Measurements from ENCODE around the gene IQGAP1.
"Not testable (repeated sequence)": the region's sequence is repeated elsewhere in the genome, so short reads cannot be mapped to it uniquely, and the experiment has no call there.

IQGAP1 gene

GRCh38 chr15:90410316-90410715 is 22.3 kb downstream of the IQGAP1 start:
- DNase-seq: not testable (repeated sequence)

DNA sequence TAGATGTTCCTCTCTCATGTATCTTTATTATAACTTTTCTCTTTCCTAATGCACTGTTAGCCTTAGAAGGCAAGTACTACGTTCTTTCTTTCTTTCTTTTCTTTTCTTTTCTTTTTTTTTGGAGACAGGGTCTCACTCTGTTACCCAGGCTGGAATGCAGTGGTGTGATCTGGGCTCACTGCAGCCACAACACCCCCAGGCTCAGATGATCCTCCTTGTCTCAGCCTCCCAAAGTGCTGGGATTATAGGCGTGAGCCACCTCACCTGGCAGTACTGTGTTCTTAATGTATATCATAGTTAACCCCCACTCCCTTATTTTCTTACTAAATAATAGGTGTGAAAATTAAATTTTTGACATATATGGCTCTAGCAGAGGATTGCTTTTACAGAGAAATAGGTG is 23.1 kb downstream of the IQGAP1 start:
- DNase-seq: no peak

- no peak for DNase-seq
Measured at GRCh38 chr15:90412356-90413194, 24.5 kb downstream of the IQGAP1 start.

- DNase-seq: no peak
Measured at GRCh38 chr15:90413411-90414379, 25.7 kb downstream of the IQGAP1 start.

GRCh38 chr15:90414408-90415028 is 26.5 kb downstream of the IQGAP1 start:
- no peak for DNase-seq

- DNase-seq: not testable (repeated sequence)
Measured at GRCh38 chr15:90416052-90416451, 28.0 kb downstream of the IQGAP1 start.

- DNase-seq: no peak
Measured at GRCh38 chr15:90418627-90419026, 30.6 kb downstream of the IQGAP1 start.

- DNase-seq: no peak
Measured at GRCh38 chr15:90419206-90419605, 31.2 kb downstream of the IQGAP1 start.

- DNase-seq: no peak
Measured at GRCh38 chr15:90419738-90420406, 31.8 kb downstream of the IQGAP1 start.

- no peak for DNase-seq
Measured at GRCh38 chr15:90420451-90420850, 32.4 kb downstream of the IQGAP1 start.

- DNase-seq: no peak
Measured at GRCh38 chr15:90421527-90421926, 33.5 kb downstream of the IQGAP1 start.

DNA sequence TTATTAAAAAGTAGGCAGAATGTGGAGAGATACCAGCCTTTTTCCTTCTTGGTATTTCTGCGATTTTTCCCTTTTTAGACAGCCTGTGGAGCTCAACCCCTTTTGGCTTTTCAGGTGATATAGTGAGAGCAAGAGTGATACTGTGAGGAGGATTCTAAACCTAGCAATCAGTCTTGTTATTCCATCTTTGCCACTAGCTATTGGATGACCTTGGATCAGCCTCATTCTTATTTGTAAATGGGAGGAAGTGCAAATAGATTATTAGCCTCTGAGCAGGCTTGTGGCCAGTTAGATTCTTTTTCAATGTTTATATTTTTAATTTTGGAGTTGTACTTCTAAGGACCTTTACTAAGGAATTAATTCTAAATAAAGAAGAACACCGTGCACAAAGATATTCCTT is 34.0 kb downstream of the IQGAP1 start:
- no peak for DNase-seq

GRCh38 chr15:90422936-90423335 is 34.9 kb downstream of the IQGAP1 start:
- DNase-seq: no peak

- DNase-seq: no peak
Measured at GRCh38 chr15:90423801-90424319, 35.8 kb downstream of the IQGAP1 start.

GRCh38 chr15:90425726-90426346 is 37.8 kb downstream of the IQGAP1 start:
- no peak for DNase-seq

DNA sequence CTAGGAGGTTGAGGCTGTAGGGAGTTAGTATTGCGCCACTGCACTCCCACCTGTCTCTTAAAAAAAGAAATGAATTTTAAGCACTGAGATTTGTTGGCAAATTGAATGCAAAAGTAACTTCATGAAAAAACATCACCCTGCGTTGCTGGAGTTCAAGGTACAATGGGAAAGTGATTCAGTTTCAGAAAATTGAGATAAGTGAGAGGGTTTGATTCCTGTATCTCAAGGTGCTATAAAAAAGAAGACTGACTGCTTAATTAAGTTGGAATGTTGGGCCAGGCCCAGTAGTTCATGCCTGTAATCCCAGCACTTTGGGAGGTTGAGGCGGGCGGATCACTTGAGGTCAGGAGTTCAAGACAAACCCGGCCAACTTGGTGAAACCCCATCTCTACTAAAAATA is 39.1 kb downstream of the IQGAP1 start:
- DNase-seq: no peak

DNA sequence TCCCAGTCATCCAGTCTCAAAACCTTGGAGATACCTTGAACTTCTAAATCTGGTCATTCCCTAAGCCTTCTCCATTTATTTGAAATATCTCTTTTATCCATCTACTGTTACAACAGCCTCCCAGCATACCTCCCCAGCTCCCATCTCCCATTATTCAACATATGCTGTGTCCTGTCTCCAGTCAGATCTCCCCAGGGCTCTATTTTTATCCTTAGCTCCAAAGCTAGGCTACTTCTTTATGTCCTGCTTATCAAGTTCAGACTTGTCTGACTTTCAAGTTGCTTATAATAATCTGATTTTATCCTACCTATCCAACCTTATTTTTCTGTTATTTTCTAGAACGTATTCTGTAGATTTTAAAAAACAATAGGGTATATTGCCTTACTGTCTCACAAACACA is 44.2 kb downstream of the IQGAP1 start:
- DNase-seq: no peak

GRCh38 chr15:90435652-90436337 is 47.8 kb downstream of the IQGAP1 start:
- no peak for DNase-seq

- no peak for DNase-seq
Measured at GRCh38 chr15:90436952-90437351, 48.9 kb downstream of the IQGAP1 start.

GRCh38 chr15:90437516-90437915 is 49.5 kb downstream of the IQGAP1 start:
- DNase-seq: no peak

- DNase-seq: no peak
Measured at GRCh38 chr15:90439946-90440345, 51.9 kb downstream of the IQGAP1 start.

Measured in activated gamma-delta T cell treated with Interleukin-2 at 50 U/mL for 16 hours (primary cell).